Sigmoid colon (tissue), 4 donors: Measurements from ENCODE around the gene OR13C3.
"Not testable (repeated sequence)": the region's sequence is repeated elsewhere in the genome, so short reads cannot be mapped to it uniquely, and the experiment has no call there.

Experiments
- POLR2AphosphoS5 ChIP-seq, 4 donors: sonication (generic); formaldehyde crosslinking; IDR thresholded peaks; one replicate each; pipeline ENCODE4 v1.6.1; 2017; ENCODE audit warnings: antibody characterized with exemption in 4 of 4
- TF ChIP-seq, protein P1 (sequence below), 4 experiments: fragments of 450-650 bp in 3 of 4; fragments of 200-600 bp in 1 of 4; IDR thresholded peaks; one replicate each; pipeline ENCODE4 v1.5.1; 2016 to 2019; ENCODE audit warnings: antibody characterized with exemption in 4 of 4, mild to moderate bottlenecking in 3 of 4, moderate library complexity in 2 of 4

DNA sequence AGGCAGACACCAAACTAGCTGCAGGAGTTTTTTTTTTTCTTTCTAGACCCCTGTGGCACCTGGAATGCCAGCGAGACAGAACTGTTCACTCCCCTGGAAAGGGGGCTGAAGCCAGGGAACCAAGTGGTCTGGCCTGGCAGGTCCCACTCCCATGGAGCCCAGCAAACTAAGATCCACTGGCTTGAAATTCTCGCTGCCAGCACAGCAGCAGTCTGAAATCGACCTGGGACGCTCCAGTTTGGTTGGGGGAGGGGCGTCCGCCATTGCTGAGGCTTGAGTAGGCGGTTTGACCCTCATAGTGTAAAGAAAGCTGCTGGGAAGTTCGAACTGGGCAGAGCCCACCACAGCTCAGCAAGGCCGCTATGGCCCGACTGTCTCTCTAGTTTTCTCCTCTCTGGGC, 16.4 kb downstream of the OR13C3 start:
- TF ChIP-seq POLR2AphosphoS5 (IDR thresholded peaks at IDR 0.05) = not testable (repeated sequence)
- TF ChIP-seq, protein P1, sequence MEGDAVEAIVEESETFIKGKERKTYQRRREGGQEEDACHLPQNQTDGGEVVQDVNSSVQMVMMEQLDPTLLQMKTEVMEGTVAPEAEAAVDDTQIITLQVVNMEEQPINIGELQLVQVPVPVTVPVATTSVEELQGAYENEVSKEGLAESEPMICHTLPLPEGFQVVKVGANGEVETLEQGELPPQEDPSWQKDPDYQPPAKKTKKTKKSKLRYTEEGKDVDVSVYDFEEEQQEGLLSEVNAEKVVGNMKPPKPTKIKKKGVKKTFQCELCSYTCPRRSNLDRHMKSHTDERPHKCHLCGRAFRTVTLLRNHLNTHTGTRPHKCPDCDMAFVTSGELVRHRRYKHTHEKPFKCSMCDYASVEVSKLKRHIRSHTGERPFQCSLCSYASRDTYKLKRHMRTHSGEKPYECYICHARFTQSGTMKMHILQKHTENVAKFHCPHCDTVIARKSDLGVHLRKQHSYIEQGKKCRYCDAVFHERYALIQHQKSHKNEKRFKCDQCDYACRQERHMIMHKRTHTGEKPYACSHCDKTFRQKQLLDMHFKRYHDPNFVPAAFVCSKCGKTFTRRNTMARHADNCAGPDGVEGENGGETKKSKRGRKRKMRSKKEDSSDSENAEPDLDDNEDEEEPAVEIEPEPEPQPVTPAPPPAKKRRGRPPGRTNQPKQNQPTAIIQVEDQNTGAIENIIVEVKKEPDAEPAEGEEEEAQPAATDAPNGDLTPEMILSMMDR (IDR thresholded peaks at IDR 0.05) = not testable (repeated sequence)
